ENCODE data around the gene DDIT4. TPM values are rescaled to one million over a fixed set of nuclear protein-coding genes. Genes with fewer than 3 reads are reported as not detected.
"Not testable (repeated sequence)": the region's sequence is repeated elsewhere in the genome, so short reads cannot be mapped to it uniquely, and the experiment has no call there.

DDIT4 gene, protein sequence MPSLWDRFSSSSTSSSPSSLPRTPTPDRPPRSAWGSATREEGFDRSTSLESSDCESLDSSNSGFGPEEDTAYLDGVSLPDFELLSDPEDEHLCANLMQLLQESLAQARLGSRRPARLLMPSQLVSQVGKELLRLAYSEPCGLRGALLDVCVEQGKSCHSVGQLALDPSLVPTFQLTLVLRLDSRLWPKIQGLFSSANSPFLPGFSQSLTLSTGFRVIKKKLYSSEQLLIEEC
- 26.5 TPM for total RNA-seq

GRCh38 chr10:72273410-72274212 is at the start of gene DDIT4:
DDIT4 (plus strand) TSS chr10:72273924; CDS start chr10:72274217, 293 bp downstream.
- FAIRE-seq: peak; percentile 42
- peak; percentile 97 to 99 for DNase-seq (ENCODE audit: low spot score in 2 of 2)

- FAIRE-seq; DNase-seq (ENCODE audit: low spot score in 2 of 2): not testable (repeated sequence)
Observed at GRCh38 chr10:72224191-72224590, 49.5 kb upstream of the DDIT4 start.

DNA sequence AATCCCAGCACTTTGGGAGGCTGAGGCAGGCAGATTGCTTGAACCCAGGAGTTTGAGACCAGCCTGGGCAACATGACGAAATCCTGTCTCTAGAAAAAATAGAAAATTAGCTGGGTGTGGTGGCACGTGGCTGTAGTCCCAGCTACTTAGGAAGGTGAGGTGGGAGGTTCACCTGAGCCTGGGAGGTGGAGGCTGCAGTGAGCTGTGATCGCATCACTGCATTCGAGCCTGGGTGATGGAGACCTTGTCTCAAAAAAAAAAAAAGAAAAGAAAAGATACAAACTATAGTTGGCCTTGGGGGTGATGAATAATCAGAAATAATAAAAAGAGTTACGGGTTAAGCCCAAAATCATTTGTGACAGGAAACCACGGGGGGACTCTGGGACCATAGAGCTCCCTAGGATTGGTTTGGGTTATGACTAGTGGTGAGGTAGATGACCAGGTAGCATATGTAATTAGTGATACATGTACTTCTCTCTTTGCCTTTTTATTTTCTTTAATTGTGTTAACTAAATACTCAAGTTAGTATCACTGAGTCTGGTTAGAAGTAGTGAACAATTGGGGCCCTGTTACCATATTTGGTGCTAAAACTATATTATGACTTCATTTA is 47.2 kb upstream of the DDIT4 start:
- FAIRE-seq: no peak
- no peak for DNase-seq (ENCODE audit: low spot score in 2 of 2)

- FAIRE-seq (no peak), DNase-seq (ENCODE audit: low spot score in 2 of 2) (no peak)
Observed at GRCh38 chr10:72227826-72228225, 45.9 kb upstream of the DDIT4 start.

DNA sequence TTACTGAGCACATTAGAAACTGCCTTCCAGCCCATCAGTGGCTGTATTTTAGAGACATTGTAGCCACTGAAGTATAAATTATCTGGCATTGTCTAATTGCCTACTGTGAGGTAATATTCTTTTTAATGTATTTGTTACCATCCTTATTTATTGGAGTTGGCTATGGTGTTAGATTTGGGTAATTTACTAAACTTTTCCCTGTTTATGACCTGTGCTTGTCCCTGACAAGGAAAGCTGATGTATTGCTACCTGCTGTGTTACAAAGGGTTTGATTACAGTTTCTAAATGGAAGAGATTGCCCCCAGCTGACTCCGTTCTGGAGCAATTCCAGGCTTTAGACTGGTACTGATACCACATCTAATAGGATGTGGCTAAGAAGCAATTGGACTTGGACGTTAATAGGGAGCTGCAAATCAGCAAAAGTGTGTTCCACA is 45.4 kb upstream of the DDIT4 start:
- no peak for FAIRE-seq
- no peak for DNase-seq (ENCODE audit: low spot score in 2 of 2)

DNA sequence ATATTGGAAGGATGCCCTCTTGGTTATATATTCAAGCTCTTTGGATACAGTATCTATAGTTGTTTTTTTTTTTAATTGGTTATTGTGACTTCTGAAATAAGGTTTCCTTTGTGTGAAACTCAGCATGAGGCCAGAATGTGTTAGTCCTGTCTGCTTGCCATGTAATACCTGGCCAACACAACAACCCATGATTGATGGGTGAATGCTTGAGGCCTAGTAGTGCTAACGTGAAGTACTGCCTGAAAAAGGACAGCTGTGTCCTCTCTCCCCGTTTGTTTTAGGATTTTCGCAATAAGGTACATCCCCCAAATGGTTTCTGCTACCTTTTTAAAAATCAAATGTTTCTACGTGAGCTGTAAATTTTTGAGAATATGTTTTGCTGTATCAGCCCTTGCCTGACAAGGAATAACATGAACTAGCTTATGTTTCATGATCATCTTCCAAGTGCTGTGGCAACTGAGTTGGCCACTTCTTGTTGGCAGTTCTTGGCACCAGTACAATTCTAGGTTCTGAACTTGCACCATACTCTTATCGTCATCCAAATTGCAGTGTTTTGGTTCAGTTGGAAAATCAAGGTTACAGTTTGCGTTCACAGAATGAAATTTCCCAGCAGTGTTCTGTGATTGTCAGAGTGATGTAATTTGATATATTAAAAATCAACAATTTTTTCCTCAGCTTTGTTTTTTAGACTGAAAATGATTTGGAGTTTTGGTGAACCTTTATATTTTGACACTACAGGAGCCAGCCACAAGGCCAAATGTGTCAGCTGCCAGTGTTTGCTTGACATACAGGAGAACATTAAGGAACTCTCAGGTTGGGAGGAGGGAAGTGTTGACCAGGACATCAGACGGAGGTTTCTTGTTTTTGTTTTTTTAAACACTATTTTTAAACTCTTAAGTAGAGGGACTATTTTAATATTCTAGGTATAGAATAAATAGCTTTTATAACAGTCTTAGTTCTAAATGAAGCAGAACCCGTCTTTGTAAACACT is 44.2 kb upstream of the DDIT4 start:
- no peak for DNase-seq (ENCODE audit: low spot score in 2 of 2)
- no peak for FAIRE-seq

GRCh38 chr10:72233621-72234020 is 40.1 kb upstream of the DDIT4 start:
- DNase-seq (ENCODE audit: low spot score in 2 of 2): no peak
- no peak for FAIRE-seq

- DNase-seq (ENCODE audit: low spot score in 2 of 2): no peak
- no peak for FAIRE-seq
Observed at GRCh38 chr10:72234560-72235095, 39.1 kb upstream of the DDIT4 start.

DNA sequence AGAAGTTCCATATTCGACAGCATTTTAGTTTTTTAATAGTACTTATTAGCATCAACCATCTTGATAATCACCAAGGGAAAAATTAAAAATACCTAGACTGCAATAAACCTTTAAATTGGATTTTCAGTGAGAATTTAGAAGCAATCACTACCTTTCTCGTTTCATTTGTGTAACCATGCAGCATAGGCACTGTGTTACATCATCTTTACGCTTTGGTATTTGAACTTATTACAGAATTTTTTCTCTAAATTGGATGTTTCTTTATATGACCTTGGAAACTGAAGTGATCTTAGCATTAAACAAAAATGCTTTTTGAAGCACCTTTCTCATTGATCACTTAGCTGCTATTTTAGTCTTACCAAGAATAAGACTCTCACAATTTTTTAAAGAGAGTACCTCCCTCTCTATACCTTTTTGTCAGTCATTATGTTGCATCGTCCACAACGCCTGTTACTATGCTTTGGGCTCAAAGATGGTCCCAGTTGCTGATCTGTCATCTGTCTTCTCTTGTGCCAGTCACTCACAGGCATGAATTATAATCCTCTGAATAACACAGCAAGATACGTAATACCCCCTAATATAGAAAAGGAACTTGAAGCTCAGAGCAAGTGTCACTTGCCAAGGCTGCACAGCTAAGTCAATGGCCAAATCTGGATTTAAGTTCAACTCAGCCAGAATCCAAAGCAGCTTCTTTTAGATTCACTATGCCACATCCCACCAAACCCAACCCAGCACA is 38.0 kb upstream of the DDIT4 start:
- DNase-seq (ENCODE audit: low spot score in 2 of 2) (no peak), FAIRE-seq (no peak)

GRCh38 chr10:72238392-72239175 is 35.1 kb upstream of the DDIT4 start:
- DNase-seq (ENCODE audit: low spot score in 2 of 2): no peak

DNA sequence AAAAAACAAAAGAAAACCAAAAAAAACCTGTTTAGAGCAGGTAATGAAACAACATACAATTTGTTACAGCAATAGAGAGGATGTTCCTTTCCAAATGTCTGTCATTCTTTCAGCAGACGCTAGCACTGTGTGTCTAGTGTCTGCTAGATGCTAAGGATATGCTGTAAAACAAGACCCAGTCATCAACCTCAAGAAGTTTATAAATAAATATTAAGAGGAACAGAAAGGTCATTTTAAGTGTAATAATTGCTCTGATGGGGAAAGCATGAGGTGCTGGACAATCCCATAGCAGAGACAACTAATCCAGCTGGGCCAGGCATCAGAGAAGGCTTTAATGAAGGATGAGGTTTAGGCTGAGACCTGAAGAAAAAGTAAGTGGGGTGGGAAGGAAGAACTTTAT is 34.3 kb upstream of the DDIT4 start:
- no peak for DNase-seq (ENCODE audit: low spot score in 2 of 2)
- no peak for FAIRE-seq

More at GRCh38 chr10:72238392-72239175, 35.1 kb upstream of the DDIT4 start:
- FAIRE-seq: no peak

- DNase-seq (ENCODE audit: low spot score in 2 of 2): no peak
- FAIRE-seq: no peak
Observed at GRCh38 chr10:72240371-72240770, 33.4 kb upstream of the DDIT4 start.

- FAIRE-seq: no peak
- no peak for DNase-seq (ENCODE audit: low spot score in 2 of 2)
Observed at GRCh38 chr10:72241691-72242252, 32.0 kb upstream of the DDIT4 start.

DNA sequence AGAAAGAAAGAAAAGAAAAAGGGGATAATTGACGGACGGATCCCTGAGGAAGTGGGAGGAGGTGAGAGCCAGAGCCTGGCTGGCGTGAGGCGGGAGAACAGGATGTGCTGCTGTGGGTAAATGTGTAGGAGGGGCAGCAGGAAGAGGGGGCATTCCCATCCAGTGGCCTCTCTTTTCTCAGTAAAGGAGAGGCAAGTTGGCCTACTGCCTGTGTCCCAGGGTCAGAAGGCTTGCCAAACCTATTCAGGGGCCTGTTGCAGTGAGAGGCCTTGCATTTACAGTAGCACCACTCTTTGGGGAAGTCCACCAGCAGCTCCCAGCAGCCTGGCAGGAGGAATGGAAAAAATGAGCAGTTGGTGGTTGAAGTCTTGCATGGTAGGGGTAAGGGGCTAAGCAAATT is 31.0 kb upstream of the DDIT4 start:
- DNase-seq (ENCODE audit: low spot score in 2 of 2) (peak in 1 of 2 donors; percentile 51), FAIRE-seq (no peak)

- DNase-seq (ENCODE audit: low spot score in 2 of 2): no peak
- FAIRE-seq: no peak
Observed at GRCh38 chr10:72243822-72244437, 29.8 kb upstream of the DDIT4 start.

- DNase-seq (ENCODE audit: low spot score in 2 of 2) (no peak), FAIRE-seq (no peak)
Observed at GRCh38 chr10:72244573-72245038, 29.1 kb upstream of the DDIT4 start.

- DNase-seq (ENCODE audit: low spot score in 2 of 2) (no peak), FAIRE-seq (no peak)
Observed at GRCh38 chr10:72245949-72246525, 27.7 kb upstream of the DDIT4 start.
